Body of pancreas (tissue), 4 donors: ENCODE results near the gene SYK. TPM values are rescaled to one million over a fixed set of nuclear protein-coding genes. Genes with fewer than 3 reads are reported as not detected.

ENCODE experiments used
- ATAC-seq: fragments of 150-250 bp; one replicate; pipeline ENCODE4 v1.9.1; 2016
- DNase-seq, 4 donors: peaks; one replicate each; pipeline ENCODE4 v3.0.0-alpha.2; 2019
- H3K27ac ChIP-seq, 4 donors: fragments of 200-600 bp; sonication (generic); 1 replicate in 3 of 4; 2 replicates in 1 of 4; pipeline versions ENCODE4 v1.5.1 to v1.6.1; 2016 to 2019; ENCODE audit warnings: mild to moderate bottlenecking in 1 of 4, mixed read lengths in 1 of 4, moderate library complexity in 1 of 4
- H3K27me3 ChIP-seq, 2 donors: fragments of 200-600 bp; sonication (generic); one replicate each; pipeline ENCODE4 v1.6.0; 2016; ENCODE audit warnings: mild to moderate bottlenecking in 1 of 2
- H3K36me3 ChIP-seq, 2 donors: fragments of 200-600 bp; sonication (generic); replicated peaks in 1 of 2; 2 replicates each; pipeline ENCODE4 v1.5.1; 2016; ENCODE audit warnings: low read depth in 2 of 2; ENCODE audit not compliant: insufficient read depth in 1 of 2
- H3K4me1 ChIP-seq: fragments of 200-600 bp; sonication (generic); one replicate; pipeline ENCODE4 v1.6.0; 2016
- H3K4me3 ChIP-seq, 2 donors: fragments of 200-600 bp; sonication (generic); 1 replicate in 1 of 2; 2 replicates in 1 of 2; pipeline ENCODE4 v1.5.1; 2016 to 2019
- H3K9me3 ChIP-seq, 3 donors: fragments of 200-600 bp; sonication (generic); 1 replicate in 2 of 3; 2 replicates in 1 of 3; pipeline ENCODE4 v1.5.1; 2016
- CTCF ChIP-seq, 7 experiments: fragments of 450-650 bp in 4 of 7; fragments of 200-600 bp in 3 of 7; sonication (generic) in 3 of 7; IDR thresholded peaks; one replicate each; pipeline ENCODE4 v1.5.1; 2016 to 2019; ENCODE audit warnings: antibody characterized with exemption in 7 of 7
- POLR2A ChIP-seq, 3 donors: fragments of 450-650 bp; IDR thresholded peaks; one replicate each; pipeline ENCODE4 v1.6.1; 2016; ENCODE audit warnings: antibody characterized with exemption in 3 of 3, mild to moderate bottlenecking in 2 of 3
- WGBS, 2 donors: methylation state at CpG; one replicate each; pipeline ENCODE4 v1.1.5; 2017; 5-methylcytosine and 5-hydroxymethylcytosine counted together
- intact Hi-C: fragments of 100-400 bp; cut with DNase I; formaldehyde crosslinking; loops from one replicate; pipeline ENCODE4 v1.15.1; 2023
- total RNA-seq, 2 donors: library from RNA; depleted of rRNA; stranded (reverse); fragments of >200 nt; gene quantifications; one replicate each; pipeline ENCODE4 v1.1.0, GENCODE V29; 2016

The SYK gene
- total RNA-seq, 2 donors from 2014 or later = 10.5 to 11.2 TPM

DNA sequence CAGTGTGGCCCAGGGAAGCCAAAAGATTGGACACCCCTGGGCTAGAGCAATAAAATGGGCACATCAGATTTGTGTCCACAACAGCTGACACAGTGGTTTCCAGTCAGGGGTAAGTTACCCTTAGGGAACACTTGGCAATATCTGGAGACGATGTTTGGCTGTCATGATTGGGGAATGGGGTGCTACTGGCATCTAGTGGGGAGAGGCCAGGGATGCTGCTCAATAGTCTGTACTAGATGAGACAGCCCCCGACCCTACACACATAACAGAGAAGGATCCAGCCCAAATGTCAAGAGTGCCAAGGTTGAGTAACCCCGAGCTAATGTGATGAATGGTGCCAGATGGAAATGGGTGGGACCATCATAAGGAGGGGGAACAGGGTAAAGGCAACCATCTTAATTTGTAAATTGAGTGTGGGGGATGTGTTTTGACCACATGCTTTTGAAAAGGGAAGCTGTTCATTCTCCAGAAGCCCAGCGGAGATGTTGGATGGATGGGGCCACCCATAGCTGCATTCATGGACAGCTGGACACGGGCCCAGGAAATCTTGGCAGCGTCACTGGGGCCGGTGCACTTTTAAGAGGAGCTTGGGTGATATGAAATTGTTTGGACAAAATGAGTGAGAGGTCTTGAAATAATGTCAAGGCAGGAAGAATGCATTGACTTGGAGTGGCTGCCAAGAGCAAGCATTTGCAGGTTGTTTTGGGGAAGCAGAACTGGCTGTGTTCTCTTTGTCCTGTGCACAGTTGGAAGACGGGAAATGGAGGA is 33.4 kb downstream of the SYK start:
- H3K4me1 ChIP-seq = peaks cover 21% of the 10 kb centered on the region
- no peaks in the 10 kb centered on the region for H3K9me3 ChIP-seq
- no peak overlapping the region for H3K27ac ChIP-seq
- DNase-seq = peak in 1 of 4 donors; percentile 56
- no peak for TF ChIP-seq CTCF (IDR thresholded peaks at IDR 0.05)
- TF ChIP-seq POLR2A (IDR thresholded peaks at IDR 0.05) = no peak
- H3K4me3 ChIP-seq = no peak overlapping the region
- no peak for ATAC-seq
- 50 to 59% methylated on average over 8 of the region's 8 CpGs for WGBS, 2 donors
- intact Hi-C loops = no loop called here
- H3K36me3 ChIP-seq = no peaks in the 10 kb centered on the region
- no peaks in the 10 kb centered on the region for H3K27me3 ChIP-seq

GRCh38 chr9:90836411-90837080 is 34.9 kb downstream of the SYK start:
- peaks cover 13% of the 10 kb centered on the region for H3K4me1 ChIP-seq
- no peak for DNase-seq
- intact Hi-C loops = no loop called here
- H3K9me3 ChIP-seq = no peaks in the 10 kb centered on the region
- H3K4me3 ChIP-seq = no peak overlapping the region
- ATAC-seq = no peak
- TF ChIP-seq CTCF (IDR thresholded peaks at IDR 0.05) (no peak), POLR2A (IDR thresholded peaks at IDR 0.05) (no peak)
- H3K36me3 ChIP-seq = no peaks in the 10 kb centered on the region
- whole genome bisulfite sequencing, 2 donors = 78 to 82% methylated on average over 3 of the region's 3 CpGs
- H3K27ac ChIP-seq = no peak overlapping the region
- no peaks in the 10 kb centered on the region for H3K27me3 ChIP-seq

GRCh38 chr9:90838098-90838497 is 36.5 kb downstream of the SYK start:
- Histone ChIP-seq H3K9me3 (no peaks in the 10 kb centered on the region), H3K27me3 (no peaks in the 10 kb centered on the region), H3K4me1 (no peaks in the 10 kb centered on the region), H3K4me3 (no peak overlapping the region), H3K36me3 (no peaks in the 10 kb centered on the region), H3K27ac (no peak overlapping the region)
- ATAC-seq (no peak), DNase-seq (peak in 1 of 4 donors; percentile 26)
- intact Hi-C loops = no loop called here
- TF ChIP-seq CTCF (IDR thresholded peaks at IDR 0.05) (peak in 2 of 7 experiments; percentile 22 to 50), POLR2A (IDR thresholded peaks at IDR 0.05) (no peak)
- WGBS, 2 donors = 58 to 68% methylated on average over 2 of the region's 2 CpGs

DNA sequence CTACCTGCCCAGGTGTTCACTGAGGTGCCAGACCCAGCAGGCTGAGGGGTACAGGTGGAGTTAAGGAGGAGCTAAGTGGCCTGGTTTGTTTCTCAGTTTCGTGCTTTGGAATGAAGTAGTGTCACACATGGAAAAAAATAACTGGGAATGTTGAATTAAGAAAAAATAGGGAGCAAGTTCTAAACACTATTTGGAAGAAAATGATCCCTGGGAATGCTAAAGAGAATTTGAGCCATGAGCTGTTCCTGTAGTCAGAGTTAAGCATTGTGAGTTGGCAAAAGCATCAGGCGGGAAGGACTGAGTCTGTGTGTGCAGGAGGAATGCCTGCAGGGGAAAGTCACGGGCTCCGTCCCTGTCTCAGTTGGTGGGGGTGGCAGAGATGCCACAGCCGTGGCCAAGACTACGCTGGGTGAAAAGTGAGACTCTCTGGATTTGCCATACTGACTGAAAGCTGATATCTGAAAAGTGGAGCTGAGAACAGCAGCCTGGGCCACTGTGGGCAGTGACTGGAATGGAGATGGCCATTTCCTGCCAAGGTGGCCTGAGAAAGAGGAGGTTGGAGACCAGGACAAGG is 37.0 kb downstream of the SYK start:
- no peak for ATAC-seq
- intact Hi-C loops = no loop called here
- no peaks in the 10 kb centered on the region for H3K36me3 ChIP-seq
- TF ChIP-seq CTCF (IDR thresholded peaks at IDR 0.05) (no peak), POLR2A (IDR thresholded peaks at IDR 0.05) (no peak)
- H3K4me3 ChIP-seq = no peak overlapping the region
- no peaks in the 10 kb centered on the region for H3K27me3 ChIP-seq
- DNase-seq = no peak
- no peaks in the 10 kb centered on the region for H3K4me1 ChIP-seq
- WGBS, 2 donors = 80 to 96% methylated on average over 5 to 6 of the region's 6 CpGs
- no peaks in the 10 kb centered on the region for H3K9me3 ChIP-seq
- H3K27ac ChIP-seq = no peak overlapping the region
